Endothelial cell of umbilical vein (primary cell): Measurements from ENCODE around the gene ADIPOR2.

Experiments
- MYC ChIP-seq: IDR thresholded peaks from one replicate; pipeline ENCODE4 v1.6.1; 2011; ENCODE audit warnings: mild to moderate bottlenecking, low read depth, low read length
- TF ChIP-seq, protein P1 (sequence below): IDR thresholded peaks from 2 replicates; pipeline ENCODE4 v1.6.1; 2011; ENCODE audit not compliant: insufficient read depth, insufficient read length
- TF ChIP-seq, protein P2 (sequence below), 2 donors: IDR thresholded peaks; 1 replicate in 1 of 2; 2 replicates in 1 of 2; pipeline ENCODE4 v1.5.1; 2011; ENCODE audit warnings: low read length in 2 of 2, mild to moderate bottlenecking in 2 of 2, moderate library complexity in 2 of 2, control low read depth in 1 of 2, inconsistent platforms in 1 of 2, low read depth in 1 of 2; ENCODE audit not compliant: insufficient read depth in 1 of 2; ENCODE audit errors: extremely low read depth in 1 of 2

DNA sequence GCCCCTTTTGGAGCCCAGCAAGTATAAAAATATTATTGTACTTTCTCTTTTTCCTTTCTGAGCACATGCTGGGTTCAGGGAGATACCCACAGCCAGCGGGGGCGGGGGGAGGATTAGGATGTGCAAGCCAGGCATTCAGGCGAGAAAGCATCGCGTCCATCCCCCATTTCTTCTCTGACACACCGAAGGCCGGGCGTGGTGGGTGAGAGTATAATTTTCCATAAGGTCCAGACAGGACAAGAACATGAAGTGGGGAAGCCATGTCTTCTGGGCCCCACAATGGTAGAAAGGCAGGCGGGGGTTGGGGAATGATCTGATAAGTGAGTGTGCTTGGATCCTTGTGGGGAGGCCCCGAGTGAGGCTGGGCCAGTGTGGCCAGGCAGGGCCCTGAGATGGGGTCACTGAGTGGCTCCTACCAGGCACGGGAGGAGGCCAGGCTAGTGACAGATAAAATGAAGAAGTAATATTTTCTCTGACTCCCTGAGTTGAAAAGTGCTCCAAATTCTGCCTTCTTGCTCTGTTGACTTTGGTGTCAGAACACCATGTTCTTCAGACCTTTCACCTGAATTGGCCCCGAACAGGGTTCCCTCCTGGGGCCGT, 118.8 kb downstream of the ADIPOR2 start:
- TF ChIP-seq, protein P1, sequence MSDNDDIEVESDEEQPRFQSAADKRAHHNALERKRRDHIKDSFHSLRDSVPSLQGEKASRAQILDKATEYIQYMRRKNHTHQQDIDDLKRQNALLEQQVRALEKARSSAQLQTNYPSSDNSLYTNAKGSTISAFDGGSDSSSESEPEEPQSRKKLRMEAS = no peak
- TF ChIP-seq, protein P2, sequence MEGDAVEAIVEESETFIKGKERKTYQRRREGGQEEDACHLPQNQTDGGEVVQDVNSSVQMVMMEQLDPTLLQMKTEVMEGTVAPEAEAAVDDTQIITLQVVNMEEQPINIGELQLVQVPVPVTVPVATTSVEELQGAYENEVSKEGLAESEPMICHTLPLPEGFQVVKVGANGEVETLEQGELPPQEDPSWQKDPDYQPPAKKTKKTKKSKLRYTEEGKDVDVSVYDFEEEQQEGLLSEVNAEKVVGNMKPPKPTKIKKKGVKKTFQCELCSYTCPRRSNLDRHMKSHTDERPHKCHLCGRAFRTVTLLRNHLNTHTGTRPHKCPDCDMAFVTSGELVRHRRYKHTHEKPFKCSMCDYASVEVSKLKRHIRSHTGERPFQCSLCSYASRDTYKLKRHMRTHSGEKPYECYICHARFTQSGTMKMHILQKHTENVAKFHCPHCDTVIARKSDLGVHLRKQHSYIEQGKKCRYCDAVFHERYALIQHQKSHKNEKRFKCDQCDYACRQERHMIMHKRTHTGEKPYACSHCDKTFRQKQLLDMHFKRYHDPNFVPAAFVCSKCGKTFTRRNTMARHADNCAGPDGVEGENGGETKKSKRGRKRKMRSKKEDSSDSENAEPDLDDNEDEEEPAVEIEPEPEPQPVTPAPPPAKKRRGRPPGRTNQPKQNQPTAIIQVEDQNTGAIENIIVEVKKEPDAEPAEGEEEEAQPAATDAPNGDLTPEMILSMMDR (IDR thresholded peaks at IDR 0.05; ENCODE audit: extremely low read depth in 1 of 2, insufficient read depth in 1 of 2, low read depth in 1 of 2, low read length in 2 of 2) = no peak
- no peak for TF ChIP-seq MYC
